Mammary epithelial cell (primary cell): ENCODE results near the gene SMNDC1.

Experiments
- EZH2 ChIP-seq: IDR thresholded peaks from 2 replicates; pipeline ENCODE4 v1.6.1; 2012; ENCODE audit warnings: low read length, inconsistent platforms, borderline replicate concordance
- TF ChIP-seq, protein P1 (sequence below), 2 donors: IDR thresholded peaks in 1 of 2; conservative IDR thresholded peaks in 1 of 2; 2 replicates each; pipeline ENCODE4 v1.5.1; 2011 to 2012; ENCODE audit warnings: inconsistent platforms in 2 of 2, low read length in 2 of 2, mild to moderate bottlenecking in 2 of 2, control low read depth in 1 of 2, low read depth in 1 of 2; ENCODE audit not compliant: insufficient read depth in 1 of 2; ENCODE audit errors: extremely low read depth in 1 of 2

- TF ChIP-seq, protein P1, sequence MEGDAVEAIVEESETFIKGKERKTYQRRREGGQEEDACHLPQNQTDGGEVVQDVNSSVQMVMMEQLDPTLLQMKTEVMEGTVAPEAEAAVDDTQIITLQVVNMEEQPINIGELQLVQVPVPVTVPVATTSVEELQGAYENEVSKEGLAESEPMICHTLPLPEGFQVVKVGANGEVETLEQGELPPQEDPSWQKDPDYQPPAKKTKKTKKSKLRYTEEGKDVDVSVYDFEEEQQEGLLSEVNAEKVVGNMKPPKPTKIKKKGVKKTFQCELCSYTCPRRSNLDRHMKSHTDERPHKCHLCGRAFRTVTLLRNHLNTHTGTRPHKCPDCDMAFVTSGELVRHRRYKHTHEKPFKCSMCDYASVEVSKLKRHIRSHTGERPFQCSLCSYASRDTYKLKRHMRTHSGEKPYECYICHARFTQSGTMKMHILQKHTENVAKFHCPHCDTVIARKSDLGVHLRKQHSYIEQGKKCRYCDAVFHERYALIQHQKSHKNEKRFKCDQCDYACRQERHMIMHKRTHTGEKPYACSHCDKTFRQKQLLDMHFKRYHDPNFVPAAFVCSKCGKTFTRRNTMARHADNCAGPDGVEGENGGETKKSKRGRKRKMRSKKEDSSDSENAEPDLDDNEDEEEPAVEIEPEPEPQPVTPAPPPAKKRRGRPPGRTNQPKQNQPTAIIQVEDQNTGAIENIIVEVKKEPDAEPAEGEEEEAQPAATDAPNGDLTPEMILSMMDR (conservative IDR thresholded peaks at IDR 0.05 in 1 of 2, IDR thresholded peaks at IDR 0.05 in 1 of 2; ENCODE audit: extremely low read depth in 1 of 2, insufficient read depth in 1 of 2, low read depth in 1 of 2, low read length in 2 of 2) = no peak
- TF ChIP-seq EZH2 = no peak
Observed at GRCh38 chr10:110352930-110353243, 48.2 kb upstream of the SMNDC1 start.
